ENCODE results near the gene FNTB. TPM values are rescaled to one million over a fixed set of nuclear protein-coding genes. Genes with fewer than 3 reads are reported as not detected.

The FNTB gene
- polyA plus RNA-seq, 1 donor from 2014 or later, result 6.7 TPM

GRCh38 chr14:64998455-64998931 lies 11.8 kb downstream of the FNTB start:
- Histone ChIP-seq H3K4me3 (ENCODE audit: low read length) (no peak overlapping the region), H4K20me1 (ENCODE audit: insufficient read depth) (no peaks in the 10 kb centered on the region), H3K9me3 (ENCODE audit: low read length) (no peaks in the 10 kb centered on the region), H3K27ac (ENCODE audit: low read length) (no peak overlapping the region), H3K9me2 (ENCODE audit: insufficient read depth, low read length) (no peaks in the 10 kb centered on the region), H3K9ac (ENCODE audit: low read length) (no peak overlapping the region), H3K4me2 (ENCODE audit: low read length) (no peak overlapping the region), H3F3A (ENCODE audit: insufficient read depth, low read length, poor library complexity, severe bottlenecking) (no peaks in the 10 kb centered on the region), H2AFZ (ENCODE audit: low read depth, low read length) (no peak overlapping the region), H3K27me3 (ENCODE audit: insufficient read depth, low read depth, low read length) (no peaks in the 10 kb centered on the region), H3K36me3 (ENCODE audit: insufficient read depth, low read length) (no peaks in the 10 kb centered on the region), H3K79me2 (replicated peaks; ENCODE audit: insufficient read depth, low read length) (peaks cover 7% of the 10 kb centered on the region)
- no peak for TF ChIP-seq MXI1 (conservative IDR thresholded peaks at IDR 0.05; ENCODE audit: poor library complexity, severe bottlenecking)
- TF ChIP-seq EZH2 (IDR thresholded peaks at IDR 0.05; ENCODE audit: borderline replicate concordance, insufficient read depth, low read length, poor library complexity, severe bottlenecking), result no peak

- Histone ChIP-seq H3K79me2 (replicated peaks; ENCODE audit: insufficient read depth, low read length) (peaks cover 7% of the 10 kb centered on the region), H3F3A (ENCODE audit: insufficient read depth, low read length, poor library complexity, severe bottlenecking) (no peaks in the 10 kb centered on the region), H3K27ac (ENCODE audit: low read length) (no peak overlapping the region), H2AFZ (ENCODE audit: low read depth, low read length) (no peak overlapping the region), H3K9ac (ENCODE audit: low read length) (no peak overlapping the region), H4K20me1 (ENCODE audit: insufficient read depth) (no peaks in the 10 kb centered on the region), H3K36me3 (ENCODE audit: insufficient read depth, low read length) (no peaks in the 10 kb centered on the region), H3K4me3 (ENCODE audit: low read length) (no peak overlapping the region), H3K27me3 (ENCODE audit: insufficient read depth, low read depth, low read length) (no peaks in the 10 kb centered on the region), H3K4me2 (ENCODE audit: low read length) (no peak overlapping the region), H3K9me2 (ENCODE audit: insufficient read depth, low read length) (no peaks in the 10 kb centered on the region), H3K9me3 (ENCODE audit: low read length) (no peaks in the 10 kb centered on the region)
- TF ChIP-seq EP300 (conservative IDR thresholded peaks at IDR 0.05; ENCODE audit: poor library complexity, severe bottlenecking) (no peak), SMC3 (conservative IDR thresholded peaks at IDR 0.05; ENCODE audit: poor library complexity) (no peak), RAD21 (conservative IDR thresholded peaks at IDR 0.05) (no peak), EZH2 (IDR thresholded peaks at IDR 0.05; ENCODE audit: borderline replicate concordance, insufficient read depth, low read length, poor library complexity, severe bottlenecking) (no peak), TAF1 (IDR thresholded peaks at IDR 0.05; ENCODE audit: low read depth) (no peak), POLR2AphosphoS5 (IDR thresholded peaks at IDR 0.05) (no peak), MXI1 (conservative IDR thresholded peaks at IDR 0.05; ENCODE audit: poor library complexity, severe bottlenecking) (no peak)
- TF ChIP-seq, protein P1, sequence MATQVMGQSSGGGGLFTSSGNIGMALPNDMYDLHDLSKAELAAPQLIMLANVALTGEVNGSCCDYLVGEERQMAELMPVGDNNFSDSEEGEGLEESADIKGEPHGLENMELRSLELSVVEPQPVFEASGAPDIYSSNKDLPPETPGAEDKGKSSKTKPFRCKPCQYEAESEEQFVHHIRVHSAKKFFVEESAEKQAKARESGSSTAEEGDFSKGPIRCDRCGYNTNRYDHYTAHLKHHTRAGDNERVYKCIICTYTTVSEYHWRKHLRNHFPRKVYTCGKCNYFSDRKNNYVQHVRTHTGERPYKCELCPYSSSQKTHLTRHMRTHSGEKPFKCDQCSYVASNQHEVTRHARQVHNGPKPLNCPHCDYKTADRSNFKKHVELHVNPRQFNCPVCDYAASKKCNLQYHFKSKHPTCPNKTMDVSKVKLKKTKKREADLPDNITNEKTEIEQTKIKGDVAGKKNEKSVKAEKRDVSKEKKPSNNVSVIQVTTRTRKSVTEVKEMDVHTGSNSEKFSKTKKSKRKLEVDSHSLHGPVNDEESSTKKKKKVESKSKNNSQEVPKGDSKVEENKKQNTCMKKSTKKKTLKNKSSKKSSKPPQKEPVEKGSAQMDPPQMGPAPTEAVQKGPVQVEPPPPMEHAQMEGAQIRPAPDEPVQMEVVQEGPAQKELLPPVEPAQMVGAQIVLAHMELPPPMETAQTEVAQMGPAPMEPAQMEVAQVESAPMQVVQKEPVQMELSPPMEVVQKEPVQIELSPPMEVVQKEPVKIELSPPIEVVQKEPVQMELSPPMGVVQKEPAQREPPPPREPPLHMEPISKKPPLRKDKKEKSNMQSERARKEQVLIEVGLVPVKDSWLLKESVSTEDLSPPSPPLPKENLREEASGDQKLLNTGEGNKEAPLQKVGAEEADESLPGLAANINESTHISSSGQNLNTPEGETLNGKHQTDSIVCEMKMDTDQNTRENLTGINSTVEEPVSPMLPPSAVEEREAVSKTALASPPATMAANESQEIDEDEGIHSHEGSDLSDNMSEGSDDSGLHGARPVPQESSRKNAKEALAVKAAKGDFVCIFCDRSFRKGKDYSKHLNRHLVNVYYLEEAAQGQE (IDR thresholded peaks at IDR 0.05; ENCODE audit: borderline replicate concordance), result no peak
- TF ChIP-seq, protein P2, sequence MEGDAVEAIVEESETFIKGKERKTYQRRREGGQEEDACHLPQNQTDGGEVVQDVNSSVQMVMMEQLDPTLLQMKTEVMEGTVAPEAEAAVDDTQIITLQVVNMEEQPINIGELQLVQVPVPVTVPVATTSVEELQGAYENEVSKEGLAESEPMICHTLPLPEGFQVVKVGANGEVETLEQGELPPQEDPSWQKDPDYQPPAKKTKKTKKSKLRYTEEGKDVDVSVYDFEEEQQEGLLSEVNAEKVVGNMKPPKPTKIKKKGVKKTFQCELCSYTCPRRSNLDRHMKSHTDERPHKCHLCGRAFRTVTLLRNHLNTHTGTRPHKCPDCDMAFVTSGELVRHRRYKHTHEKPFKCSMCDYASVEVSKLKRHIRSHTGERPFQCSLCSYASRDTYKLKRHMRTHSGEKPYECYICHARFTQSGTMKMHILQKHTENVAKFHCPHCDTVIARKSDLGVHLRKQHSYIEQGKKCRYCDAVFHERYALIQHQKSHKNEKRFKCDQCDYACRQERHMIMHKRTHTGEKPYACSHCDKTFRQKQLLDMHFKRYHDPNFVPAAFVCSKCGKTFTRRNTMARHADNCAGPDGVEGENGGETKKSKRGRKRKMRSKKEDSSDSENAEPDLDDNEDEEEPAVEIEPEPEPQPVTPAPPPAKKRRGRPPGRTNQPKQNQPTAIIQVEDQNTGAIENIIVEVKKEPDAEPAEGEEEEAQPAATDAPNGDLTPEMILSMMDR (IDR thresholded peaks at IDR 0.05; ENCODE audit: poor library complexity, severe bottlenecking), result no peak
Observed at GRCh38 chr14:65000898-65001591, 14.3 kb downstream of the FNTB start.
